HG03521 (cell line): ENCODE data around the gene SMIM20.

Source experiments
- ATAC-seq: cut with Tn5 transposase; IDR thresholded peaks from one replicate; pipeline ENCODE4 v1.9.1; 2021; ENCODE audit warnings: mild to moderate bottlenecking, moderate library complexity; ENCODE audit not compliant: unreplicated experiment

The SMIM20 gene

GRCh38 chr4:25925486-25926201 is 11.6 kb downstream of the SMIM20 start:
- ATAC-seq, result peak; percentile 64

- no peak for ATAC-seq
These were observed 12.4 kb downstream of the SMIM20 start for GRCh38 chr4:25926462-25926861.

- ATAC-seq, result no peak
These were observed 13.6 kb downstream of the SMIM20 start for GRCh38 chr4:25927361-25928195.

GRCh38 chr4:25928379-25929297 is 14.6 kb downstream of the SMIM20 start:
- ATAC-seq, result no peak

GRCh38 chr4:25929298-25929686 is 15.3 kb downstream of the SMIM20 start:
- no peak for ATAC-seq

GRCh38 chr4:25930731-25931354 is 16.8 kb downstream of the SMIM20 start:
- ATAC-seq, result no peak

- ATAC-seq, result no peak
These were observed 22.7 kb downstream of the SMIM20 start for GRCh38 chr4:25936696-25937095.

- no peak for ATAC-seq
These were observed 23.8 kb downstream of the SMIM20 start for GRCh38 chr4:25937801-25938200.

- no peak for ATAC-seq
These were observed 24.3 kb downstream of the SMIM20 start for GRCh38 chr4:25938366-25938765.

- ATAC-seq, result peak; percentile 69
These were observed 24.8 kb downstream of the SMIM20 start for GRCh38 chr4:25938787-25939186.

GRCh38 chr4:25939330-25939729 is 25.3 kb downstream of the SMIM20 start:
- ATAC-seq, result no peak

GRCh38 chr4:25941457-25942221 is 27.6 kb downstream of the SMIM20 start:
- no peak for ATAC-seq

- ATAC-seq, result no peak
These were observed 29.3 kb downstream of the SMIM20 start for GRCh38 chr4:25943312-25943711.

- ATAC-seq, result no peak
These were observed 29.8 kb downstream of the SMIM20 start for GRCh38 chr4:25943805-25944204.

GRCh38 chr4:25948051-25948450 is 34.0 kb downstream of the SMIM20 start:
- no peak for ATAC-seq

- no peak for ATAC-seq
These were observed 35.2 kb downstream of the SMIM20 start for GRCh38 chr4:25949173-25949748.

GRCh38 chr4:25949994-25950393 is 36.0 kb downstream of the SMIM20 start:
- no peak for ATAC-seq

- no peak for ATAC-seq
These were observed 36.7 kb downstream of the SMIM20 start for GRCh38 chr4:25950461-25951389.
